Erythroblast (primary cell): Measurements from ENCODE around the gene RARS1.
"Not testable (repeated sequence)": the region's sequence is repeated elsewhere in the genome, so short reads cannot be mapped to it uniquely, and the experiment has no call there.

Experiments
- DNase-seq, 2 experiments: peaks; one replicate each; lab custom pipeline; 2025; lab: John Stamatoyannopoulos, UW
- GATA1 ChIP-seq: IDR thresholded peaks from 2 replicates; pipeline ENCODE4 v1.6.1; 2011; ENCODE audit warnings: low read depth, mild to moderate bottlenecking, control low read depth, low read length, moderate library complexity
- POLR2A ChIP-seq: IDR thresholded peaks from 2 replicates; pipeline ENCODE4 v1.6.1; 2011; ENCODE audit warnings: mild to moderate bottlenecking, low read length

Gene RARS1

DNA sequence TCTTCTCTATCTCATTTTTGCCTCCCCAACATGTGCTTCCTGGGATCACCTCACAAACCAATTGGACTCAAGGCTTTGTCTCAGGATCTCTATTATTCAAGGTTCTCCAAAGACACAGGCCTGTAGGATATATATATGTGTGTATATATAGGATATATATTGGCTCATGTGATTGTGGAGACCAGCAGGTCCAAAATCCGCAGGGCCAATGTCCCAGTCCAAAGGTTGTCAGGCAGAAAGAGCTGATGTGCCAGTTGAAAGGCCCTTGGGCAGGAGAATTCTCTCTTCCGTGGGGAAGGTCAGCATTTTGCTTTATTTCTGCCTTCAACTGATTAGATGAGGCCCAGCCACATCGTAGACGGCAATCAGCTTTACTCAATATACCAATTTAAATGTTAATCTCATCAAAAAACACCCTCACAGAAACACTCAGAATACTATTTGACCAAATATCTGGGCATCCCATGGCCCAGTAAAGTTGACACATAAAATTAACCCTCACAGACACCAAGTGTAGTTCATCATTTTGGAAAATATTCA is 41.6 kb downstream of the RARS1 start:
- no peak for TF ChIP-seq GATA1
- TF ChIP-seq POLR2A: no peak
- DNase-seq: no peak

DNA sequence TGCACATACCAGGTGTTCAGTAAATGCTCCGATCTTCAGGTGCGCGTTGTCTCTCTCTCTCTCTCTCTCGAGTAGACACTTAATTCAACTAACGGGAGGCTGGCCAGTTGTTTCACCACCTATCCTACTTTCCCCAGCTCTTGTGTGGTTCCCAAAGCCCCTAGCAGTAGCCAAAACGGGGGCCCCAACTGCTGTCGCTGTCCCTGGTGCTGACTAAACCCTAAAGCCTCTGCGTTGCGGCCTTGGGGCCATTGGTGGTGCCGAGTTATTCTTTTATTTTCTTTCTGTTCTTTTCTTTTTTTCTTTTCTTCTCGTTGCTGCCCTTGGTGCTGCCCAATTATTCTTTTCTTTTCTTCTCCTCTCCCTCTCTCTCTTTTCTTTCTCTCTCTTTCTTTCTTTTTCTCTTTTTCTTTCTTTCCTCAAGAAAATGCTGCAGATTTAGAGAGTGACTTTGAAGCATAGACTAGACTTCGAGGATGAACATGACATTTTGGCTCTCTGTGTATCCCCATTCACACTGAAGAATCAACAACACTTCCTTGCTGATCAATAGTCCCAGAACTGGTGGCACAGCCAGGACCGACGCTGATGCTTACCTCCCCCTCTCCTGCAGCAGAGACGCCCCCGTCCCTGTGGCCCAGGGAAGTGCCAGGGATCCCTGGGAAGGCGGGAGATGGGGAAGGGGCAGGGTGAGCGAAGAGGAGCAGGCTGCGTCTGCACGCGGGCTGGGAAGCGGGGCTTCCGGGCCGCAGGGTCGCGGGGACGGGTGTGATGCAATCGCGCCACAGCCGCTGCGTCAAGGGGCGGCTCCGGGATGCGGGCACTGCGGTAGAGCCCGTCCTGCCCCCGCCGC is 42.5 kb downstream of the RARS1 start, which contains the start of gene FBLL1:
TSS of gene FBLL1 (plus strand) at position 785 of the 853 bp plus-strand sequence. CDS start 200 bp downstream, outside the sequence.
- DNase-seq: peak; percentile 46 to 48

DNA sequence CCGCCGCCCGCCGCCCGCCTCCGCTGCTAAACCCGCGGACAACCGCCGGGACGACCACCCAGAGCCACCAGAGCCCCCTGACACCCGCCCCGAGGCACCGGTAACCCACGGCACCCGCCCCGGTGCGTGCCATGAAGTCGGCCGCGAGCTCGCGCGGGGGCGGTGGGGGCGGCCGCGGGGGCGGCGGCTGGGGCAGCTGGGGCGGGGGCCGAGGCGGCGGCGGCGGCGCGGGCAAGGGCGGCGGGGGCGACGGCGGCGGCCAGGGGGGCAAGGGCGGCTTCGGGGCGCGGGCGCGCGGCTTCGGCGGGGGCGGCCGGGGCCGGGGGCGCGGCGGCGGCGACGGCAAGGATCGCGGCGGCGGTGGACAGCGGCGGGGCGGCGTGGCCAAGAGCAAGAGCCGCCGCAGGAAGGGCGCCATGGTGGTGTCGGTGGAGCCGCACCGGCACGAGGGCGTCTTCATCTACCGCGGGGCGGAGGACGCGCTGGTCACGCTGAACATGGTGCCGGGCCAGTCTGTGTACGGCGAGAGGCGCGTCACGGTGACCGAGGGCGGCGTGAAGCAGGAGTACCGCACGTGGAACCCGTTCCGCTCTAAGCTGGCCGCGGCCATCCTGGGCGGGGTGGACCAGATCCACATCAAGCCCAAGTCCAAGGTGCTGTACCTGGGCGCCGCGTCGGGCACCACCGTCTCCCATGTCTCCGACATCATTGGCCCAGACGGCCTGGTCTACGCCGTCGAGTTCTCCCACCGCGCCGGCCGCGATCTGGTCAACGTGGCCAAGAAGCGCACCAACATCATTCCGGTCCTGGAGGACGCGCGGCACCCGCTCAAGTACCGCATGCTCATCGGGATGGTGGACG is 43.3 kb downstream of the RARS1 start:
- TF ChIP-seq POLR2A (no peak), GATA1 (no peak)
- DNase-seq: peak in 1 of 2 experiments; percentile 6

More for the DNA sequence above, 42.5 kb downstream of the RARS1 start, which contains the start of gene FBLL1:
- TF ChIP-seq GATA1 (no peak), POLR2A (no peak)

DNA sequence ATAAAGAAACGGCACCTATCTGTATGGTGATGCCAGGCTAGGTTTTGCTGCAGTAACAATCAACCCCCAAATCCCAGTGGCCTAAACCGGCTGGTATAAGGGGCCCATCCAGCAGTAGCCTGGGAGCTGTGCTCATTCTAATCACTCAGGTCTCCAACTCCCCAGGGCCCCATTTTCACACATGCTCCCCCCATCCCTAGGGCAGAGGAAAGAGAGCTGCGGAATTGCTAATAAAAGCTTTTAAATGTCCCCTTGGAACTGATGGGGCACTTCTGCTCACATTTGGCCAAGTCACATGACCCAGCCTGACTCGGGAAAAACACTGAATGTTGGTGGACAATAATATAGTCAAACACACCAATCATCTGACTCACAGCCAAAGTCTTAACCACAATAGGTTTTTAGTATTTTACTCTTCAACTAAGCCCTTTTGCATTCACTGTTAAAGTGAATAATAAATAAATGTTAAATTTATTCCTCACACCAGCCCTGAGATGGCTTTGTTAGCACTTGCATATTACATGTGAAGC is 44.4 kb downstream of the RARS1 start:
- DNase-seq: no peak
- TF ChIP-seq GATA1 (no peak), POLR2A (no peak)

DNA sequence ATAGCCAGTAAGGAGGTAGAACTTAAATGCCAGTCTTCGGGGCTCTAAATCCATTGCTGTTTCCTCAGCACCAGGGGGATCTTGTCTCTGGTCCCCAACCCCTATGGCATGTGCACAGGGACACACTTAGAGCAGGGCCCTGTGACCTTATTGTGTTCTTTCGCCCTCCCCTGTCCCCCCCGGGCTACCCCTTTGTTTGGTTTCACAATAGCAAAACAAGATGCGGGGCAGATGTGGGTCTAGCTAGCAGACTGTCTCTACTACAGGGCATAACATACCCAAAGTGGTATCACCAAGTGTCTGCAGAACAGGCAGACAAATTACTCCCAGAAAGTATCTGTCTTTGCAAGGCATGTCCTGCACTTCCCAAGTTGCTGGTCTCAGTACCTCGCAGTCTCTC is 44.9 kb downstream of the RARS1 start:
- no peak for DNase-seq
- TF ChIP-seq GATA1 (no peak), POLR2A (no peak)

DNA sequence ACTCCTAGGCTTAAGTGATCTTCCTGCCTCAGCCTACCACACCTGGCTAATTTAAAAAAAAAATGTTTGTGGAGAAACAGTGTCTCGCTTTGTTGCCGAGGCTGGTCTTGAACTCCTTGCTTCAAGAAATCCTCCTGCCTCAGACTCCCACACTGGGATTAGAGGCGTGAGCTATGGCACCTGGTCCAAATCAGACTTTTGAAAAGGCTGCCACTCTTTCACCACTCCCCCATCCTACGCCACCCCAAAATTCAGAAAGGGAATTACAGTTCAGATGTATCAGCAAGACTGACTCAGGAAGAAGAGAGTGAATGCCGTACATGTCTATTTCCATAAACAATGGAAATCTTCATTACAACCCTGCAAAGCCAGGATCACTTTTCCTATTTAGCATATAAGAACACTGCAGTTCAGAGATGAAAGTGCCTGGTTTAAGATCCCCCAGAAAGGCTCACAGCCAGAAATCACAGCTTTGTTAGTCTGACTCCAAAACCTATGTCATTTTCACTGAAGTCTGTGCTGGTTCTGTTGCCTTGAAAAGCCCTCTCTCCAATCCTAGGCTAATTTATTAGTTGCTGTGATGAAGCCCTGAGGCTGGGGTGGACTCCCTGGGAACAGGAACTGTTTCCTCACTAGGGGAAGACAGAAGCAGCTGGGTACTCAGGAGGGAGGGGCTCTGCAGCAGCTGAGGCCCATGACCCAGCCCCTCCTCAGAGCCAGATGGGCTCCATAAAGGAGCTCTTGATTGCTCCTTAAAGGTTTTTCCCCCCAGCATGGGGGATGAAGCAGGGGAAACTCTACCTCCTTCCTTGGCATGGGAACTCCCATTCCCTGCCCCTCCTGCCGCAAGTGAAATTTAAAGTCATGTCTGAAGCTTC is 46.0 kb downstream of the RARS1 start:
- no peak for TF ChIP-seq POLR2A
- TF ChIP-seq GATA1: no peak
- no peak for DNase-seq

DNA sequence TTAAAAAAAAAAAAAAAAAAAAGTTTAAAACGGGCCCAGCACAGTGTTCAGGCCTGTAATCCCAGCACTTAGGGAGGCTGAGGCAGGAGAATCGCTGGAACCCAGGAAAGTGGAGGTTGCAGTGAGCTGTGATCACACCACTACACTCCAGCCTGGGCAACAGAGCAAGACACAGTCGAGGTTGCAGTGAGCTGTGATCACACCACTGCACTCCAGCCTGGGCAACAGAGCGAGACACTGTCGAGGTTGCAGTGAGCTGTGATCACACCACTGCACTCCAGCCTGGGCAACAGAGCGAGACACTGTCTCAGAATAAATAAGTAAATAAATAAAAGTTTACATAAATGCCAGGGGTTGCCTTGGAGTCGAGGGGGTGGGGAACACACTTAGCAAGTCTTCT is 48.1 kb downstream of the RARS1 start:
- not testable (repeated sequence) for DNase-seq

DNA sequence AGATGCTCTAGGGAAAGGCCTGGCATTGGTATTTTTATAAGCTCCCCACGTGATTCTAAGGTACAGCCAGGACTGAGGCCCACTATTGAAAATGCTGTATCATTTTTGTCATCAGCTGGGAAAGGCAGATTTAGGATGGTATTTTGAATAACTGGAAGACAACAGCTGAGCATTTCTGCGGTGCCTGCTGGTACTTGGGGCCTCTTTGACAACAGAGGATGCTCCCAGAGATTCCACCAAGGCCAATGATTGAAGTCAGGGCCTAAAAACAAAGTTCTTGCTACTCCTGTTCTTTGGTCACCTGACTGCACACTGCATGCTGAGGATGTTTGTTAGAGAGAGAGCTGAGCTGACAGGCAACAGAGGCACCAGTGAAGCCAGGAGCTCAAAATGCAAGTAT is 50.9 kb downstream of the RARS1 start:
- TF ChIP-seq GATA1 (no peak), POLR2A (no peak)

DNA sequence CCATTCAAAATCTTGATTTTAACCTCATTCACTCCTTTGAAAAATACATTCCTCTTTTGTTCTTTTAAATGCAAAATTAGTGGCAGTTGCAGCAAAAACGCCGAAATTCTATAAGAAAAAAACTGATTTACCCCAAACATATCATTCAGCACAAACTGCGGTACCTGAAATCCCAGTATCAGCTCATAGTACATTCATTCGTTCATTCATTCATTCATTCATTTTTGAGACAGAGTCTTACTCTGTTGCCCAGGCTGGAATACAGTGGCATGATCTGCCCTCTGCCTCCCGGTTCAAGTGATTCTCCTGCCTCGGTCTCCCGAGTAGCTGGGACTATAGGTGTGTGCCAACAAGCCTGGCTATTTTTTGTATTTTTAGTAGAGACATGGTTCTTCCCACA is 63.3 kb downstream of the RARS1 start:
- TF ChIP-seq POLR2A: no peak
- TF ChIP-seq GATA1: no peak
- no peak for DNase-seq

More for the DNA sequence above, 50.9 kb downstream of the RARS1 start:
- DNase-seq: no peak

DNA sequence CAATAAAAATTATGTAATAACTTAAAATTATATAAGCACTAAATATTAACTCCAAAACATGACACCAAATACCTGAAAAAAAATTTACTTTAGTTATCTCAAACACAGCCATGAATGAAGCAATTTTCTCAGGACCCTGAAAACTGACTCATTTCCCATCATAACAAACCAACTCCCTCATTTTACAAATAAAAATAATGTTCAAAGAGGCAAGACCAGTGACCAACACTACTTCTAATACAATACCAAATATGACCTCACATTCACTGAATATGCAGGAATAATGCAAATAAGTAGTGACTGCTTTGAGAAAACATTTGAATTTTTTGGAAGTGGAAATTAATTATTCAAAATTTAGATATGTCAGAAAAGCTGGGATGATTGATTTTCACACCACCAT is 64.4 kb downstream of the RARS1 start:
- TF ChIP-seq GATA1 (no peak), POLR2A (no peak)
- no peak for DNase-seq

DNA sequence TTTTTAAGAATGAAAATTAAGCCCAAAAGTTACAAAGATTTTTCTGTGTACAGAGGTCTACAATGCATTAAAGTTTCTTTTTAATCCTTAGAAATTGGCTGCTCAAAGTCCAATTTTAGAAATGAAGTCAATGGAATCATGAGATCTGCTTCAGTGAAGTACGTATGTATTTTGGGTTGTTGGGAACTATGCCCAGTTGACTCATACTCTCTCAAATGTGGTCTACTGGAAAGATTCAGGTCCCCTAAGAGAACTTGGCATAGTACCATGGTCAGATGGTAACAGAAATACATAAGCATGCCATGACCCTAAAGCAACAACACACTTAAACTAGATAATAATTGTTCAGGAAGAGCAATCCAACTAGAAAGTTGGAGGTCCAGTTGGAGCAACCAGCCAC is 65.9 kb downstream of the RARS1 start:
- TF ChIP-seq GATA1: no peak
- TF ChIP-seq POLR2A: no peak
- DNase-seq: no peak

DNA sequence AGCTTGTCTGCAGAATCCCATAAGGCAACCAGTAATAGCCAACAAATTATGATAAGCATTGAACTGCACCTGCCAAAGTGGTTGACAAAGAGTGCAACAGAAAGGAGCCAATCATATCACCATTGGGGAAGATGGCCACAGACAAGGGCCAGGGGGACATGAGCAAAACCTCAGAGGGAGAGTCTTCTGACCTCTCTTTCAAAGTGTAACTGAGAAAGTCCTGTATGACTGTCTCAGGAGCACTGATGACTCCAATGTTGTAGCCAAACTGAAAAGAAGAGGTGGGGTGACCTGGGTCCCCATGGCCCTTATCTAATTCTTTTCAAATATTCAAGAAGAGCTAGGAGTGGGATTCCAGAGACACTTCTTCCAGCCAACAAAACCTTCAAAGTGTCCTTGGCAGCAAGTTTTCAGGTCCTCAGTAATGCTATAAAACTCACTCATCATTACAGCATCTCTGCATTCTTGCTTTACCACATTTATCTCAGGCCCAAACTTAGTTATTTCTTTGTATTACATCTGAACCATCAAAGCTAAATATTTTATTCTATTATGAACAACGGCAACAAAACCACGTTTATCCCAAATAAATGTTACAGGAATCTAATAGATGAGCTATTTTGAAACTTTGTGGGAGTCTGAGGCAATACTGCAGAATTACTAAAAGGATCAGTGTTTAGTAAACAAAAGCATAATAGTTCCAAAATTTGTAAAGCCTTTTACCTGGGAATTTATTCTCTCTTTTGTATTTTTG is 67.3 kb downstream of the RARS1 start:
- TF ChIP-seq POLR2A: no peak
- no peak for TF ChIP-seq GATA1
- DNase-seq: no peak

DNA sequence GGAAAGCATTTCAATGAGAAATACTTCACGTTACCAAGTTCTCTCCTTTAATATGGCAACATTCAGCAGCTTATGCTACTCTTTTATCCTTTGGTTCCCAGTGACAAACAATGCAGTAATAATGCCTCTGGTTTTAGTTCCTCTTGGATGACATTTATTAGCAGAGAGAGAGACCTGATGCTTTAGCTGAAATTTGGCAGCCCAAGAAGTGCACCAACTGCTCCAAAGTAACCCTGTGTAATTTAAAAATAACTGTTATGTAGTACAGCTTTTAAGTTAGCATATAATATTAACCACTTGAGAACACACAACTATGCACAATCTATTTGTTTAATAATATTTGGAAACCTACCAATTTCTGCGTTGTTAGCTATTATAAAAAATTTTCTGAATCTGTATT is 71.1 kb downstream of the RARS1 start:
- DNase-seq: no peak
- no peak for TF ChIP-seq GATA1
- no peak for TF ChIP-seq POLR2A
